HEK293T (cell line): ENCODE data around the gene NPBWR2.

Experiments
- ARNT ChIP-seq: fragments of 450-650 bp; IDR thresholded peaks from 2 replicates; pipeline ENCODE4 v1.6.1; 2017; ENCODE audit warnings: mild to moderate bottlenecking
- ELF4 ChIP-seq: fragments of 450-650 bp; IDR thresholded peaks from 2 replicates; pipeline ENCODE4 v1.6.1; 2017; ENCODE audit warnings: antibody characterized with exemption
- FOXA1 ChIP-seq: fragments of 450-650 bp; IDR thresholded peaks from 2 replicates; pipeline ENCODE4 v1.6.1; 2016; ENCODE audit warnings: mild to moderate bottlenecking
- FOXM1 ChIP-seq: fragments of 450-650 bp; IDR thresholded peaks from 2 replicates; pipeline ENCODE4 v1.6.1; 2017; ENCODE audit warnings: mild to moderate bottlenecking, borderline replicate concordance
- SP1 ChIP-seq: fragments of 450-650 bp; IDR thresholded peaks from 2 replicates; pipeline ENCODE4 v1.6.1; 2017
- SUZ12 ChIP-seq: fragments of 450-650 bp; IDR thresholded peaks from 2 replicates; pipeline ENCODE4 v1.6.1; 2016; ENCODE audit warnings: mild to moderate bottlenecking
- TARDBP ChIP-seq: fragments of 450-650 bp; IDR thresholded peaks from 2 replicates; pipeline ENCODE4 v1.6.1; 2016
- TF ChIP-seq, protein P1 (sequence below): fragments of 450-650 bp; IDR thresholded peaks from 2 replicates; pipeline ENCODE4 v1.6.1; 2016

GRCh38 chr20:64110411-64111068 lies 3.2 kb upstream of the NPBWR2 start:
- TF ChIP-seq FOXM1: no peak
- TF ChIP-seq FOXA1: no peak
- TF ChIP-seq SUZ12: no peak
- TF ChIP-seq TARDBP: no peak
- no peak for TF ChIP-seq ARNT
- TF ChIP-seq SP1: no peak
- TF ChIP-seq ELF4: no peak
- TF ChIP-seq, protein P1, sequence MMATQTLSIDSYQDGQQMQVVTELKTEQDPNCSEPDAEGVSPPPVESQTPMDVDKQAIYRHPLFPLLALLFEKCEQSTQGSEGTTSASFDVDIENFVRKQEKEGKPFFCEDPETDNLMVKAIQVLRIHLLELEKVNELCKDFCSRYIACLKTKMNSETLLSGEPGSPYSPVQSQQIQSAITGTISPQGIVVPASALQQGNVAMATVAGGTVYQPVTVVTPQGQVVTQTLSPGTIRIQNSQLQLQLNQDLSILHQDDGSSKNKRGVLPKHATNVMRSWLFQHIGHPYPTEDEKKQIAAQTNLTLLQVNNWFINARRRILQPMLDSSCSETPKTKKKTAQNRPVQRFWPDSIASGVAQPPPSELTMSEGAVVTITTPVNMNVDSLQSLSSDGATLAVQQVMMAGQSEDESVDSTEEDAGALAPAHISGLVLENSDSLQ: no peak
